HCT116 (cell line): ENCODE results near the gene KRCC1. TPM values are rescaled to one million over a fixed set of nuclear protein-coding genes. Genes with fewer than 3 reads are reported as not detected.

Experiments used
- ATAC-seq: fragments of 200-7000 bp; cut with Tn5 transposase; 2 replicates; pipeline ENCODE4 v1.9.1; 2020; ENCODE audit warnings: mild to moderate bottlenecking, moderate library complexity
- BruUV-seq: library from RNA; stranded (reverse); fragments of 400-500 nt; replicated peaks from 2 replicates; lab custom pipeline; 2021; lab: Mats Ljungman, UMichigan
- CTCF ChIA-PET: fragments of 300-600 bp; sonication (Branson Sonifier 250); formaldehyde crosslinking; loops from one replicate; lab custom pipeline; 2021; ENCODE audit warnings: antibody characterized with exemption; lab: Charles Lee
- POLR2A ChIA-PET: fragments of 300-600, 350-600 bp; sonication (Branson Sonifier 250); formaldehyde crosslinking; loops from one replicate; lab custom pipeline; 2021; ENCODE audit warnings: antibody characterized with exemption; lab: Charles Lee
- RAD21 ChIA-PET, 2 experiments: fragments of 300-600 bp; sonication (Branson Sonifier 250); formaldehyde crosslinking; loops; one replicate each; lab custom pipeline; 2023; ENCODE audit warnings: low total read pairs in 2 of 2; ENCODE audit not compliant: uncharacterized antibody in 2 of 2, unreplicated experiment in 2 of 2, low non-redundant PET in 1 of 2; lab: Charles Lee
- DNase-seq: peaks from one replicate; pipeline ENCODE4 v3.0.0-alpha.2; 2010; ENCODE audit warnings: low read depth, low spot score
- H2AFZ ChIP-seq: fragments of 200-600 bp; shearing (Covaris generic), sonication (generic); 2 replicates; pipeline ENCODE4 v1.6.1; 2017; ENCODE audit warnings: low read depth, mixed run types, mixed read lengths, antibody characterized with exemption, low read length; ENCODE audit not compliant: poor library complexity, severe bottlenecking
- H3K27ac ChIP-seq: 2 replicates; pipeline ENCODE4 v1.5.1; 2012; ENCODE audit warnings: low read depth, low read length
- H3K27me3 ChIP-seq: fragments of 200-600 bp; sonication (generic); 2 replicates; pipeline ENCODE4 v1.6.1; 2016; ENCODE audit warnings: mixed run types, low read length, mixed read lengths; ENCODE audit not compliant: insufficient read depth
- H3K36me3 ChIP-seq, 2 experiments: fragments of 200-500 bp in 1 of 2; fragments of 200-600 bp in 1 of 2; sonication (Bioruptor generic) in 1 of 2; sonication (generic) in 1 of 2; 2 replicates each; pipeline versions ENCODE4 v1.5.1 to v1.6.1; 2014 to 2016; ENCODE audit warnings: low read length in 2 of 2, inconsistent platforms in 1 of 2, mixed read lengths in 1 of 2, mixed run types in 1 of 2; ENCODE audit not compliant: insufficient read depth in 2 of 2, control insufficient read depth in 1 of 2
- H3K4me1 ChIP-seq, 2 experiments: fragments of 200-600 bp in 1 of 2; sonication (generic) in 1 of 2; 2 replicates each; pipeline versions ENCODE4 v1.5.1 to v1.6.1; 2012 to 2017; ENCODE audit warnings: low read length in 2 of 2, inconsistent platforms in 1 of 2, mild to moderate bottlenecking in 1 of 2, mixed read lengths in 1 of 2, mixed run types in 1 of 2, moderate library complexity in 1 of 2; ENCODE audit not compliant: insufficient read depth in 2 of 2, control insufficient read depth in 1 of 2
- H3K4me2 ChIP-seq: fragments of 200-600 bp; sonication (generic); 2 replicates; pipeline ENCODE4 v1.6.1; 2017; ENCODE audit warnings: mixed run types, low read length, mixed read lengths
- H3K4me3 ChIP-seq, 2 experiments: fragments of 200-600 bp in 1 of 2; sonication (generic) in 1 of 2; replicated peaks in 1 of 2; 2 replicates each; pipeline ENCODE4 v1.5.1; 2011 to 2016; ENCODE audit warnings: low read length in 2 of 2, control low read depth in 1 of 2, low read depth in 1 of 2, mild to moderate bottlenecking in 1 of 2, mixed read lengths in 1 of 2, mixed run types in 1 of 2
- H3K79me2 ChIP-seq: fragments of 200-600 bp; sonication (generic); 2 replicates; pipeline ENCODE4 v1.6.1; 2017; ENCODE audit warnings: mild to moderate bottlenecking, mixed run types, low read length, moderate library complexity, mixed read lengths; ENCODE audit not compliant: insufficient read depth
- H3K9ac ChIP-seq: fragments of 200-600 bp; sonication (generic); 2 replicates; pipeline ENCODE4 v1.6.1; 2016; ENCODE audit warnings: low read length, mixed read lengths
- H3K9me2 ChIP-seq: fragments of 200-600 bp; sonication (generic), shearing (Covaris generic); 2 replicates; pipeline ENCODE4 v1.6.1; 2017; ENCODE audit warnings: mixed run types, mild to moderate bottlenecking, moderate library complexity; ENCODE audit not compliant: insufficient read depth
- H3K9me3 ChIP-seq, 2 experiments: fragments of 200-500 bp in 1 of 2; fragments of 200-600 bp in 1 of 2; sonication (Bioruptor generic) in 1 of 2; sonication (generic) in 1 of 2; 2 replicates each; pipeline ENCODE4 v1.6.1; 2014 to 2017; ENCODE audit warnings: low read length in 2 of 2, mixed read lengths in 2 of 2, inconsistent platforms in 1 of 2, low read depth in 1 of 2, mild to moderate bottlenecking in 1 of 2, mixed run types in 1 of 2, moderate library complexity in 1 of 2; ENCODE audit not compliant: control insufficient read depth in 1 of 2, insufficient read depth in 1 of 2
- H4K20me1 ChIP-seq: fragments of 200-600 bp; sonication (generic), shearing (Covaris generic); 2 replicates; pipeline ENCODE4 v1.6.1; 2017; ENCODE audit warnings: mixed run types, mild to moderate bottlenecking, moderate library complexity; ENCODE audit not compliant: insufficient read depth
- CBX3 ChIP-seq: IDR thresholded peaks from 2 replicates; pipeline ENCODE4 v1.6.1; 2012; ENCODE audit warnings: low read depth
- EGR1 ChIP-seq: IDR thresholded peaks from 2 replicates; pipeline ENCODE4 v1.6.1; 2012; ENCODE audit warnings: low read depth
- EZH2 ChIP-seq: fragments of 200-600 bp; sonication (generic); IDR thresholded peaks from 2 replicates; pipeline ENCODE4 v1.6.1; 2017; ENCODE audit warnings: antibody characterized with exemption, mixed run types
- EZH2phosphoT487 ChIP-seq: fragments of 200-600 bp; IDR thresholded peaks from 2 replicates; pipeline ENCODE4 v1.6.1; 2018; ENCODE audit warnings: antibody characterized with exemption, borderline replicate concordance
- FOSL1 ChIP-seq: IDR thresholded peaks from 2 replicates; pipeline ENCODE4 v1.6.1; 2012; ENCODE audit warnings: low read depth
- JUND ChIP-seq: IDR thresholded peaks from 2 replicates; pipeline ENCODE4 v1.6.1; 2012
- POLR2A ChIP-seq: IDR thresholded peaks from 2 replicates; pipeline ENCODE4 v1.7.0; 2011; ENCODE audit warnings: borderline replicate concordance; ENCODE audit not compliant: insufficient read depth, insufficient read length; ENCODE audit errors: extremely low read depth
- POLR2AphosphoS5 ChIP-seq: IDR thresholded peaks from 2 replicates; pipeline ENCODE4 v1.6.1; 2011; ENCODE audit warnings: mild to moderate bottlenecking, low read depth, low read length, moderate library complexity
- RAD21 ChIP-seq: IDR thresholded peaks from 2 replicates; pipeline ENCODE4 v1.6.1; 2012; ENCODE audit warnings: low read depth, mild to moderate bottlenecking
- SIN3A ChIP-seq: IDR thresholded peaks from 2 replicates; pipeline ENCODE4 v1.6.1; 2012; ENCODE audit warnings: low read depth
- SP1 ChIP-seq: IDR thresholded peaks from 2 replicates; pipeline ENCODE4 v1.6.1; 2012; ENCODE audit warnings: low read depth
- ZFX ChIP-seq: fragments of 450-650 bp; IDR thresholded peaks from 2 replicates; pipeline ENCODE4 v1.6.1; 2017
- ZNF274 ChIP-seq: fragments of 200-500 bp; sonication (Bioruptor generic); IDR thresholded peaks from 2 replicates; pipeline ENCODE4 v1.6.1; 2014; ENCODE audit warnings: mild to moderate bottlenecking, low read depth, low read length, inconsistent platforms
- intact Hi-C: fragments of 100-400 bp; cut with micrococcal nuclease; formaldehyde crosslinking; loops from 2 replicates; pipeline ENCODE4 v1.10.0; 2022
- total RNA-seq: library from RNA; stranded (reverse); gene quantifications from one replicate; pipeline ENCODE4 v1.2.1, GENCODE V29; 2021; ENCODE audit not compliant: unreplicated experiment
- TF ChIP-seq, protein P1 (sequence below), 3 experiments: fragments of 200-600 bp in 1 of 3; sonication (generic) in 1 of 3; IDR thresholded peaks in 2 of 3; conservative IDR thresholded peaks in 1 of 3; 2 replicates each; pipeline ENCODE4 v1.5.1; 2012 to 2017; ENCODE audit warnings: low read depth in 2 of 3, low read length in 2 of 3, antibody characterized with exemption in 1 of 3, borderline replicate concordance in 1 of 3, control low read depth in 1 of 3, mild to moderate bottlenecking in 1 of 3, mixed read lengths in 1 of 3, mixed run types in 1 of 3, moderate library complexity in 1 of 3; ENCODE audit not compliant: insufficient read depth in 1 of 3
- TF ChIP-seq, protein P2 (sequence below): IDR thresholded peaks from 2 replicates; pipeline ENCODE4 v1.6.1; 2012
- TF ChIP-seq, protein P3 (sequence below): IDR thresholded peaks from 2 replicates; pipeline ENCODE4 v1.6.1; 2012; ENCODE audit warnings: low read depth
- TF ChIP-seq, protein P4 (sequence below): IDR thresholded peaks from 2 replicates; pipeline ENCODE4 v1.6.1; 2012

The KRCC1 gene
- total RNA-seq, 1 experiment from 2014 or later: 5.8 TPM

DNA sequence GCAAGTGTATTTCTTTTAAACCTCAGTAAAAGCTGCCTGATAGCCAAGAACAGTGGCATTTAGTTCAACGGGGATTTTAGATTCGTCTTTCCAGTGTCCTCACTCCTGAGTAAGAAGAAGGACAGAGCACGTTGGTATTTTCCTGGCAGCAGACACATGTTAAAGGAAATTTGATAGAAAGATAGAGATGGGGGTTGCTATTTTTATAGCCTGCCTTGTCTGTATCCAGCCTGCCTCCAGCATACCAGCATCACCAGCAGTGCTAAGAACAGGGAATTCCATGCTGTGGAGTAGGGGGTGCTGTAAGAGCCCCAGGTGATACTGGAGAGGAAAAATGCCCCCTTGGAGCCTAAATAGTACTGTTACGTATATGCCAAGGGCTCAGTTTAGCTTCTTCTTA, 11.0 kb upstream of the KRCC1 start (continued):
- TF ChIP-seq, protein P1, sequence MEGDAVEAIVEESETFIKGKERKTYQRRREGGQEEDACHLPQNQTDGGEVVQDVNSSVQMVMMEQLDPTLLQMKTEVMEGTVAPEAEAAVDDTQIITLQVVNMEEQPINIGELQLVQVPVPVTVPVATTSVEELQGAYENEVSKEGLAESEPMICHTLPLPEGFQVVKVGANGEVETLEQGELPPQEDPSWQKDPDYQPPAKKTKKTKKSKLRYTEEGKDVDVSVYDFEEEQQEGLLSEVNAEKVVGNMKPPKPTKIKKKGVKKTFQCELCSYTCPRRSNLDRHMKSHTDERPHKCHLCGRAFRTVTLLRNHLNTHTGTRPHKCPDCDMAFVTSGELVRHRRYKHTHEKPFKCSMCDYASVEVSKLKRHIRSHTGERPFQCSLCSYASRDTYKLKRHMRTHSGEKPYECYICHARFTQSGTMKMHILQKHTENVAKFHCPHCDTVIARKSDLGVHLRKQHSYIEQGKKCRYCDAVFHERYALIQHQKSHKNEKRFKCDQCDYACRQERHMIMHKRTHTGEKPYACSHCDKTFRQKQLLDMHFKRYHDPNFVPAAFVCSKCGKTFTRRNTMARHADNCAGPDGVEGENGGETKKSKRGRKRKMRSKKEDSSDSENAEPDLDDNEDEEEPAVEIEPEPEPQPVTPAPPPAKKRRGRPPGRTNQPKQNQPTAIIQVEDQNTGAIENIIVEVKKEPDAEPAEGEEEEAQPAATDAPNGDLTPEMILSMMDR (IDR thresholded peaks at IDR 0.05 in 2 of 3, conservative IDR thresholded peaks at IDR 0.05 in 1 of 3; ENCODE audit: borderline replicate concordance in 1 of 3, insufficient read depth in 1 of 3, low read depth in 2 of 3, low read length in 2 of 3): no peak
- TF ChIP-seq POLR2A (no peak), SP1 (no peak)

DNA sequence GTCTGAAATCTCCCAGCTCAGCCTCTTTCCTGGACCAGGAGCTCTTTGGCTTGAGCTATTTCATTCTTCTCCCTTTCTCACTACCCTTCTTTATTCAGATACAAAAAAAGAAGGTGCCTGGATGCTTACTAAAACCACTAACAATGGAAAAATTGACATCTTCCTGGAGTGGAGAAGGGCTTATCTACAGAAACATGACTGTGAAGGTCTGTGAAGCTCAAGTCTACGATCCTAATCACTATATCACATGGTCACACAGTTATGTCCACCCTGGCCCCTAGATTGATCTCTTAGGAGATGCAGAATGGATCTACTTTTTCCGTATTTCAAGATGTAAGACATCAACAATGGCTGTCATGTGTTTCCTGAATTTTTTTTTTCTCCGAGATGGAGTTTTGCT, 5.7 kb upstream of the KRCC1 start:
- no peak for ATAC-seq
- no TSS peak for BruUV-seq
- H3K79me2 ChIP-seq: no peaks in the 10 kb centered on the region
- no peak overlapping the region for H3K4me3 ChIP-seq
- H3K27me3 ChIP-seq: no peaks in the 10 kb centered on the region
- H3K27ac ChIP-seq: no peak overlapping the region
- ChIA-PET CTCF (interaction anchor here (1.0 to 3.9 kb wide), 10 partner anchors 8 to 129 kb away, joined by 3 to 113 read pairs (median 8); no protein-coding TSS in a partner anchor), POLR2A (interaction anchor here (0.8 to 1.9 kb wide), 2 partner anchors 10 to 46 kb away, joined by 4 to 8 read pairs; partner anchors contain the start of gene RNU2-63P), RAD21 (interaction anchor here in 1 of 2 experiments (1.2 to 1.6 kb wide), 2 partner anchors 98 to 125 kb away, joined by 3 to 15 read pairs; no protein-coding TSS in a partner anchor)
- TF ChIP-seq, protein P2, sequence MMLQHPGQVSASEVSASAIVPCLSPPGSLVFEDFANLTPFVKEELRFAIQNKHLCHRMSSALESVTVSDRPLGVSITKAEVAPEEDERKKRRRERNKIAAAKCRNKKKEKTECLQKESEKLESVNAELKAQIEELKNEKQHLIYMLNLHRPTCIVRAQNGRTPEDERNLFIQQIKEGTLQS: no peak
- TF ChIP-seq, protein P3, sequence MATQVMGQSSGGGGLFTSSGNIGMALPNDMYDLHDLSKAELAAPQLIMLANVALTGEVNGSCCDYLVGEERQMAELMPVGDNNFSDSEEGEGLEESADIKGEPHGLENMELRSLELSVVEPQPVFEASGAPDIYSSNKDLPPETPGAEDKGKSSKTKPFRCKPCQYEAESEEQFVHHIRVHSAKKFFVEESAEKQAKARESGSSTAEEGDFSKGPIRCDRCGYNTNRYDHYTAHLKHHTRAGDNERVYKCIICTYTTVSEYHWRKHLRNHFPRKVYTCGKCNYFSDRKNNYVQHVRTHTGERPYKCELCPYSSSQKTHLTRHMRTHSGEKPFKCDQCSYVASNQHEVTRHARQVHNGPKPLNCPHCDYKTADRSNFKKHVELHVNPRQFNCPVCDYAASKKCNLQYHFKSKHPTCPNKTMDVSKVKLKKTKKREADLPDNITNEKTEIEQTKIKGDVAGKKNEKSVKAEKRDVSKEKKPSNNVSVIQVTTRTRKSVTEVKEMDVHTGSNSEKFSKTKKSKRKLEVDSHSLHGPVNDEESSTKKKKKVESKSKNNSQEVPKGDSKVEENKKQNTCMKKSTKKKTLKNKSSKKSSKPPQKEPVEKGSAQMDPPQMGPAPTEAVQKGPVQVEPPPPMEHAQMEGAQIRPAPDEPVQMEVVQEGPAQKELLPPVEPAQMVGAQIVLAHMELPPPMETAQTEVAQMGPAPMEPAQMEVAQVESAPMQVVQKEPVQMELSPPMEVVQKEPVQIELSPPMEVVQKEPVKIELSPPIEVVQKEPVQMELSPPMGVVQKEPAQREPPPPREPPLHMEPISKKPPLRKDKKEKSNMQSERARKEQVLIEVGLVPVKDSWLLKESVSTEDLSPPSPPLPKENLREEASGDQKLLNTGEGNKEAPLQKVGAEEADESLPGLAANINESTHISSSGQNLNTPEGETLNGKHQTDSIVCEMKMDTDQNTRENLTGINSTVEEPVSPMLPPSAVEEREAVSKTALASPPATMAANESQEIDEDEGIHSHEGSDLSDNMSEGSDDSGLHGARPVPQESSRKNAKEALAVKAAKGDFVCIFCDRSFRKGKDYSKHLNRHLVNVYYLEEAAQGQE: no peak
- TF ChIP-seq, protein P1 (IDR thresholded peaks at IDR 0.05 in 2 of 3, conservative IDR thresholded peaks at IDR 0.05 in 1 of 3; ENCODE audit: borderline replicate concordance in 1 of 3, insufficient read depth in 1 of 3, low read depth in 2 of 3, low read length in 2 of 3): no peak
- TF ChIP-seq EZH2phosphoT487 (no peak), ZNF274 (no peak), CBX3 (no peak), SIN3A (no peak), EGR1 (no peak), FOSL1 (no peak), JUND (no peak), POLR2A (no peak), POLR2AphosphoS5 (no peak), EZH2 (no peak), ZFX (no peak), SP1 (no peak), RAD21 (no peak)
- TF ChIP-seq, protein P4, sequence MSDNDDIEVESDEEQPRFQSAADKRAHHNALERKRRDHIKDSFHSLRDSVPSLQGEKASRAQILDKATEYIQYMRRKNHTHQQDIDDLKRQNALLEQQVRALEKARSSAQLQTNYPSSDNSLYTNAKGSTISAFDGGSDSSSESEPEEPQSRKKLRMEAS: no peak
- no peak overlapping the region for H3K9ac ChIP-seq
- peaks cover 2 to 6% of the 10 kb centered on the region in 2 experiments; a peak in 3 of 4 replicates for H3K4me1 ChIP-seq
- no peak overlapping the region for H3K4me2 ChIP-seq
- no peak overlapping the region for H2AFZ ChIP-seq
- H3K9me2 ChIP-seq: no peaks in the 10 kb centered on the region
- no peaks in the 10 kb centered on the region for H3K9me3 ChIP-seq
- no peaks in the 10 kb centered on the region for H3K36me3 ChIP-seq
- intact Hi-C loops: loop anchor here (10.0 kb wide), 1 partner anchor 394 kb away; the partner anchor contains the start of gene FOXI3
- no peaks in the 10 kb centered on the region for H4K20me1 ChIP-seq
- no peak for DNase-seq
